DOHH2 (cell line): Measurements from ENCODE around the gene MYLK.

Source experiments
- H3F3A ChIP-seq: fragments of 200-600 bp; sonication (generic), shearing (Covaris generic); 2 replicates; pipeline ENCODE4 v1.6.0; 2016; ENCODE audit warnings: antibody characterized with exemption, mild to moderate bottlenecking; ENCODE audit not compliant: control insufficient read depth, insufficient read depth
- H3K27ac ChIP-seq: fragments of 200-600 bp; sonication (generic); 2 replicates; pipeline ENCODE4 v1.5.1; 2014; ENCODE audit warnings: low read depth, mild to moderate bottlenecking, low read length, moderate library complexity
- H3K27me3 ChIP-seq: fragments of 200-600 bp; sonication (generic); 2 replicates; pipeline ENCODE4 v1.6.1; 2014; ENCODE audit warnings: mild to moderate bottlenecking, low read length, mixed read lengths; ENCODE audit not compliant: control insufficient read depth
- H3K36me3 ChIP-seq: fragments of 200-600 bp; sonication (generic); 2 replicates; pipeline ENCODE4 v1.6.1; 2014; ENCODE audit warnings: mild to moderate bottlenecking, low read length, moderate library complexity, mixed read lengths; ENCODE audit not compliant: control insufficient read depth
- H3K4me1 ChIP-seq: fragments of 200-600 bp; sonication (generic); 2 replicates; pipeline ENCODE4 v1.6.1; 2014; ENCODE audit warnings: mild to moderate bottlenecking, low read length, mixed read lengths; ENCODE audit not compliant: control insufficient read depth
- H3K4me2 ChIP-seq: fragments of 200-600 bp; sonication (generic); 2 replicates; pipeline ENCODE4 v1.6.0; 2014; ENCODE audit warnings: mild to moderate bottlenecking, low read length, moderate library complexity
- H3K4me3 ChIP-seq: fragments of 200-600 bp; sonication (generic); 2 replicates; pipeline ENCODE4 v1.5.1; 2014; ENCODE audit warnings: mild to moderate bottlenecking, low read length, mixed read lengths
- H3K79me2 ChIP-seq: fragments of 200-600 bp; sonication (generic); 2 replicates; pipeline ENCODE4 v1.6.1; 2014; ENCODE audit warnings: mild to moderate bottlenecking, low read length, mixed read lengths; ENCODE audit not compliant: control insufficient read depth
- H3K9me2 ChIP-seq: fragments of 200-600 bp; sonication (generic); replicated peaks from 2 replicates; pipeline ENCODE4 v1.6.1; 2014; ENCODE audit warnings: mild to moderate bottlenecking, low read length, mixed read lengths; ENCODE audit not compliant: control insufficient read depth
- H3K9me3 ChIP-seq: fragments of 200-600 bp; sonication (generic); 2 replicates; pipeline ENCODE4 v1.6.1; 2014; ENCODE audit warnings: antibody characterized with exemption, low read length, mixed read lengths; ENCODE audit not compliant: control insufficient read depth, insufficient read depth
- H4K20me1 ChIP-seq: fragments of 200-600 bp; sonication (generic); 2 replicates; pipeline ENCODE4 v1.6.0; 2014; ENCODE audit warnings: low read depth, mild to moderate bottlenecking, antibody characterized with exemption, low read length, moderate library complexity; ENCODE audit not compliant: control insufficient read depth, insufficient read depth
- CTCF ChIP-seq: fragments of 200-600 bp; sonication (generic); IDR thresholded peaks from one replicate; pipeline ENCODE4 v1.5.1; 2014; ENCODE audit warnings: antibody characterized with exemption, mild to moderate bottlenecking, low read depth, low read length; ENCODE audit not compliant: poor library complexity, severe bottlenecking
- EZH2phosphoT487 ChIP-seq: fragments of 200-600 bp; sonication (generic); IDR thresholded peaks from 2 replicates; pipeline ENCODE4 v1.6.1; 2017; ENCODE audit warnings: borderline replicate concordance, mild to moderate bottlenecking, antibody characterized with exemption, low read length, moderate library complexity, mixed read lengths

The MYLK gene

GRCh38 chr3:123884203-123884831 is at the start of gene MYLK:
Gene MYLK, minus strand, starts transcription at chr3:123884332. Its CDS starts 90,491 bp downstream, at chr3:123793841.
- Histone ChIP-seq H3K4me3 (no peak within 1 kb of the TSS), H3K27me3 (no peaks in the 10 kb centered on the region), H3K9me3 (no peaks in the 10 kb centered on the region), H3K27ac (no peak within 1 kb of the TSS), H3K36me3 (no peaks in the 10 kb centered on the region), H3K9me2 (no peaks in the 10 kb centered on the region), H4K20me1 (no peaks in the 10 kb centered on the region), H3K4me2 (no peak within 1 kb of the TSS), H3F3A (no peaks in the 10 kb centered on the region), H3K79me2 (no peaks in the 10 kb centered on the region), H3K4me1 (no peaks in the 10 kb centered on the region)
- TF ChIP-seq EZH2phosphoT487, result no peak
- TF ChIP-seq CTCF, result no peak

- no peak overlapping the region for H3K27ac ChIP-seq
- peaks cover 3% of the 10 kb centered on the region; the same call in 1 of the 2 replicates for H3F3A ChIP-seq
- no peaks in the 10 kb centered on the region for H3K9me2 ChIP-seq
- H3K9me3 ChIP-seq, result no peaks in the 10 kb centered on the region
- peaks cover 45% of the 10 kb centered on the region for H3K36me3 ChIP-seq
- no peaks in the 10 kb centered on the region for H3K4me1 ChIP-seq
- H3K27me3 ChIP-seq, result no peaks in the 10 kb centered on the region
- TF ChIP-seq CTCF (no peak), EZH2phosphoT487 (no peak)
- no peaks in the 10 kb centered on the region for H3K79me2 ChIP-seq
- H4K20me1 ChIP-seq, result no peaks in the 10 kb centered on the region
- no peak overlapping the region for H3K4me2 ChIP-seq
- H3K4me3 ChIP-seq, result no peak overlapping the region
Measured at GRCh38 chr3:123930445-123930844, 46.3 kb upstream of the MYLK start.

GRCh38 chr3:123929325-123929724 is 45.2 kb upstream of the MYLK start:
- no peak overlapping the region for H3K4me2 ChIP-seq
- no peak overlapping the region for H3K27ac ChIP-seq
- peaks cover 3% of the 10 kb centered on the region; the same call in 1 of the 2 replicates for H3F3A ChIP-seq
- H3K36me3 ChIP-seq, result peaks cover 43% of the 10 kb centered on the region
- H4K20me1 ChIP-seq, result no peaks in the 10 kb centered on the region
- no peak overlapping the region for H3K4me3 ChIP-seq
- no peaks in the 10 kb centered on the region for H3K27me3 ChIP-seq
- TF ChIP-seq CTCF, result no peak
- no peak for TF ChIP-seq EZH2phosphoT487
- no peaks in the 10 kb centered on the region for H3K9me3 ChIP-seq
- no peaks in the 10 kb centered on the region for H3K4me1 ChIP-seq
- H3K9me2 ChIP-seq, result no peaks in the 10 kb centered on the region
- H3K79me2 ChIP-seq, result no peaks in the 10 kb centered on the region
